GM18909 (cell line): Measurements from ENCODE around the gene DPY19L2.
A peak's percentile ranks its signal among the peaks of the same experiment; 100 is the strongest.
"Not testable (repeated sequence)": the region's sequence is repeated elsewhere in the genome, so short reads cannot be mapped to it uniquely, and the experiment has no call there.

ENCODE experiments used
- ATAC-seq: cut with Tn5 transposase; IDR thresholded peaks from one replicate; pipeline ENCODE4 v1.9.1; 2021; ENCODE audit warnings: mild to moderate bottlenecking; ENCODE audit not compliant: unreplicated experiment, poor library complexity

Gene DPY19L2

DNA sequence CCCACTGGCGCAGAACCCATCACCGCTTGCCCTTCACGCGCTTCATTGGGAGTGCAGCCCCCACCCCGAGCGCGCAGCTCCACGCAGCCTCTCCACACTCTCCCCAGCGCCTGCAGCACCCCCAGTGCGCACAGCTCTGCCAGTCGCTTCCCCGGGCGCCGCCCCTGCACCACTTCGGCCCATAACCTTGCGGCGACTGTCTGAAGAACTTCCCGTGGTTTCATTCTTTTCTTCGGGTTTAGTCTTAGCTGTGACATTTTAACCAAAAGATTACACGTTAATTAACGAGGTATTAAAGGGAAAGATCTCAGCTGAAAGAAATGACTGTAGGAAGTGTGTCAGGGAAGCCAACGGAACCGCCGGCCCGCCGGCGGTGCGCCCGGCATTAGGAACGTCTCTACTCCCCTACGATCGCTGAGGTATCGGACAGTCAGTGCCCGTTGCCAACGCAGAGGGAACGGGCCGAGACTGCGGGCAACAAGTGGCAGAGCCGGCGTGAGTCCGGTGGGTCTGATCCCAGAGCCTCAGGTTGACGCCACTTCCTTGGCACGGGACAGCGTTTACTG is 590 bp upstream of the DPY19L2 start:
- ATAC-seq: peak; percentile 65

DNA sequence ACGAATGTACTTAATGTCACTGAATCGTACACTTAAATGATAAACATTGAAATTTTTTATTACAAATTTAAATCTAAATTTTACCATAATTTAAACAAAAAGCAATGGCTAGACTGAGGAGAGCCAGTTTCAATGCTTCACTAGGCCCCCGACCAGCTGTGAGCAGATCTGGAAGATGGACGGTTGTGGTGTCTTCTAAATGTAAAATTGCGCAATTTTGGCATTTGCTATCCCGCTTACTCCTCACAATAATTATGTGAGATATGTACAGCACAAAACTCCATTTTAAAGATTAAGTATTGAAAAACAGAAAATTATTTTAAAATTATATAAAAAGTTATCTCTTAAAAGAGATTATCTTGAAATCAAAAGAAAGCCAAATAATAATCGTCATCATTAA is 5.3 kb downstream of the DPY19L2 start:
- ATAC-seq: not testable (repeated sequence)

DNA sequence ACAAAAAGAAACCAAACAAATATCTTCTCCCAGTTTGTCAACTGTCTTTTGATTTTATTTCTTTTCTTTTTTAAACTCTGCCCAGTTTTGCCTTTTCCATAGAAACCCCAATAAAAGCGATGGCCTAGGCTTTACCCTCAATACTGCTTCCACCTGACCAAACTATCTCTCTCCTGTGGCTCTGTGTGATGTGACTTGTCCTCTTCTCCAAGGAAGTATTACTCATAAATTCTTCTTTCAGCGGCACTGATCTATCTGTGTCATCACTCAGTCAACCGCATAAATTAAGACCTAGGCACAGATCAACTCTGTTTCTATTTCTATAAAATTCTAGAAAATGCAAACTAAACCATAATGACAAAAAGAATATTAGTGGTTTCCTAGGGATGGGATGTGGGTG is 9.8 kb downstream of the DPY19L2 start:
- not testable (repeated sequence) for ATAC-seq

DNA sequence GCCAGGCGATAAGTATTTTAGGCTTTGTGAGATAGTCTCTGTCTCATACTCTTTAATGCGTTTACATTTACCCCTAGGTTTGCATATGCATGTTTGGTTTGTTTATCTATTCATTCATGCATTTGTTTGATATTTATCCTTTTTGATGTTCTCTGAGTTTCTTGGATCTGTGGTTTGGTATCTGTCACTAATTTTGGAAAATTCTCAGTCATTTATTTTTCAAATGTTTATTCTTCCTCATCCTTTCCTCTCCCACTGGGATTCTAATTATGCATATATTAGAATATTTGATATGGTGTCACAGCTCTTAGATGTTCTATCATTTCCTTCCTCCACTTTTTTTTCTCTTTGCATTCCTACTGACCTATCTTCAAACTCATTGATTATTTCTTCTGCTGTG is 11.9 kb downstream of the DPY19L2 start:
- not testable (repeated sequence) for ATAC-seq

DNA sequence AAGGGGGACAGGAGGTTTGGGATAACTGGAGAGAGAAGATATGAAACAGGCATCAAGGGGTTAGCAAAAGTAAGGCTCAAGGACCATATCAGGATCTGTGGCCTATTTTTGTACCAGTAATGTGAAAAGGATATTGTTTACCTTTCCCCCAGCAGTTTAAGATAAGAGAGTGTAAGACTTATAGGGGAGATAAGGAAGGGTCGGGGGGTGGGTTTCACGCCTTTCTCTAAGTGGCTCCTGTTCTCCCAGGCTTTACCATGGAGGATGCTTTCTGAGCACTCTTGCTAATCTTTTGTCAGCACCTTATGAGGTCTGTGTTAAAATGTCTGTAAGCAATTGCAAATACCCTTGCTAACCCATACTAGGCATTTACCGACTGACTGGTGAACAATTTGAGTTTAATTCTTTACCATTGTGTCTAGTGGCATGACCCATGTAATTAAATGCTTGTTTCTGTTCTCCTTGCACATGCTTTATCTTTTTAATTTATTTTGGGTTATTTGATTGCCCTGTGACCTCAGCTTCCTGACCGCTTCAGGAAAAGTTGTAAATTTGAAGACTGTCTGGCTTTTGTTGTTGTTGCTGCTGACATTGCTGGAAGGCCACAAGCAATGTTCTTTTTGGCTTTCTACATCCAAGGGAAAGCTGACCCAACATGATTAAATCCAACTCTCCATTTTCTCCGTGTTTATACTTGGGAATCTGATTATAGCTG is 12.6 kb downstream of the DPY19L2 start:
- ATAC-seq: not testable (repeated sequence)

DNA sequence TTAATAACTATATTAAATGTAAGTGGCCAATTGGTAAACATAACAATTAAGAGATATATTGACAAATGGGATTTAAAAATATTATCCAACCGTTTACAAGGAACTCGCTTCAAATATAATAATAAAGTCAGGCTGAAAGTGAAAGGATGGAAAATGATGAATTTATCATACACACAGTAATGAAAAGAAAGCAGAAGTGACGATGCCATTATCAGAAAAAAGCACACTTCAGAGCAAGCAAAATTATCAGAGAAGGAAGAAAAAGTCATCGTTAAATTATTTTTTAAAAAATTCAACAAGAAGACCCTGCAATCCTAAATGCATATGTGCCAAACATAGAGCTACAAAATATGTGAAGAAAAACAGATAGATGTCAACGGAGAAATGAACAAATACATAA is 13.8 kb downstream of the DPY19L2 start:
- ATAC-seq: not testable (repeated sequence)

DNA sequence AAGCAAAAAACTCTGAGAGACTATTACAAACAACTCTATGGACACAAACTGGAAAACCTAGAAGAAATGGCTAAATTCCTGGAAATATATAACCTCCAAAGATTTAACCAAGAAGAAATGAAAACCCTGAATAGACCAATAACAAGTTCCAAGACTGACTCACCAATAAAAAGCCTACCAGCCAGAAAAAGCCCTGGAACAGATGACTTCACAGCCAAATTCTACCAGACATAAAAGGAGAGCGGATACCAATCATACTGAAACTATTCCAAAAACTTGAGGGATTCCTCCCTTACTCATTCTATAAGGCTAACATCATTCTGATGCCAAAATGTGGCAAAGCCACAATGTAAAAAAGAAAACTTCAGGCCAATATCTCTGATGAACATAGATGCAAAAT is 18.8 kb downstream of the DPY19L2 start:
- not testable (repeated sequence) for ATAC-seq

DNA sequence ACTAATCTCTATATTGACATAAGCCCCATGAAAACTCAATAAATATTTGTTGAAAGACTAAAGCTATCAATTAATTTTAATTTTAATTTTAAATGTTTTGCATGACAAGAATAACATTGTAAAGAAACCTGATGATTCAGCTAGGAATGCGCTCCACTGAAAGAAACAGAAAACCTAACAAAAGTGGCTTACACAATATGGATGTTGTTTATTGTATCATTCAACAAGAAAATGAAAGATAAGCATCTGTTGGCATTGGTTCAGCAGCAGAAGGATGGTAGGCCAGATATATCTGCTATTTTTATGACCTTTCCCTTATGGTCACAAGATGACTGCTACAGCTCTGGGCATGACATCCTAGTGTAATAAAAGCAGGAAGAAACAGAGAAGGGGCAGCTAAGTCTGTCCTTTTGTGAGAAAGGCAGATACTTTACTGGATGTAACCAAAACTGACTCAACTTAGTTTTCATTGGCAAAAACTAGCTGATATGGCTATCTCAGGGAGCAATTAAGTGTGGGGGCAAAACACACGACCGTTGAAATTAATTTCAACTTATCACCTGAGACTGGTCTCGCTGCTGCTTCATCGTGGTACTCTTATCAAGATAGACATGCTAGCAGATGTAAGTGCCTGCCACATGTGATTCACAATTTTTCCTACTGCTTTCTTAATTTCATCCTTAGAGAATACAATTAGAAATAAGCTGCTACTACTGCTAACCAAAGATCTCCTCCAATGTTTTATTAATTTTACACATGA is 24.7 kb downstream of the DPY19L2 start:
- not testable (repeated sequence) for ATAC-seq

DNA sequence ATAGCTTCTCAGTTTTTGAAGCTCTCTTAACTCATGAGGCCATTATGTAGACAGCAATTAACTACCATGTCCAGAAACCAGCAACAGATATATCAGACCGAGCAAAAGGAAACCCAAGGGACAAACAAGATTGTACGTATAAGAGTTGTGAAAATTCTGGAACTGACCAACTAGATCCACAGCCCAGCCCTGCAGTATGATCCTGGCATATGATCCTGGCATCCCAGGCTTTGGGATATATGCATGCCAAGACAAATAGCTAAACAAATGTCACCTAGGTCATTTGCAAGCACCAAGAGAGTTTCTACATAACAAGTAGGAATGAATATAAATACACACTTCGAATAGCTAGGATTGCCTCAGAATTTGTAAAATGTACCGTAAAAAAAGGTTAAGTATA is 44.0 kb downstream of the DPY19L2 start:
- ATAC-seq: not testable (repeated sequence)

DNA sequence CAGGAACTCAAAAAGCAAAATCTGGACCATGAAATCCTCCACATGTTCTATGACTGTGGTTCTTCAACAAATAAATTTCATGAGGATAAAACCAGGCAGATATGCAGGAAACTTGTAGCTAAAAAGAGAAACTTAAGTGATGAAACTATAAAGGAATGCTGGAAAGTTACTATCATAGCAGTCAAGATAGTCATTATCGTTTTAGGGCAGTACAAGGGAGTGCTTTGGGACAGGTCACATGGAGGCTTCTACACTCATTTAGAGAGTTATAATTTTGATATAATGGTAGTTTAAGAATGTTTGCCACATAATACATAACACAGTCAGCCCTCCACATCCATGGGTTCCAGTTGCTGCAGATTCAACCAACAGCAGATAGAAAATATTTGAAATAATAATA is 52.7 kb downstream of the DPY19L2 start:
- not testable (repeated sequence) for ATAC-seq

DNA sequence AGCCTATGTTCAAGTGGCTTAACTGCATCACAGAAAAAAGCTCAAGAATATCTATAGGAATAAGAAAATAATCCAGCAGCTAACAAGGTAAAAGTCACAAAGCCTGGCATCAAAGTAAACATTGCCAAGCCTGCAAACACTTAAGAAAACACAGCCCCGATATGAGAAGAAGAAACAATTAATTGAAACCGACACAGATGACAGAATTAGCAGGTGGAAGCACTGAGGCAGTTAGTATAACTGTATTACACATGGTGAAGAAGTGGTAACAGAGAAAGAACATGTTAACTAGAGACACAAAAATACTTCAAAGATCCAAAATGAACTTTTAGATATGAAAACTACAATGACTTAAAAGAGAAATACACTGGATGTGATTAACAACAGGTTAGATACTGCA is 57.0 kb downstream of the DPY19L2 start:
- ATAC-seq: not testable (repeated sequence)

DNA sequence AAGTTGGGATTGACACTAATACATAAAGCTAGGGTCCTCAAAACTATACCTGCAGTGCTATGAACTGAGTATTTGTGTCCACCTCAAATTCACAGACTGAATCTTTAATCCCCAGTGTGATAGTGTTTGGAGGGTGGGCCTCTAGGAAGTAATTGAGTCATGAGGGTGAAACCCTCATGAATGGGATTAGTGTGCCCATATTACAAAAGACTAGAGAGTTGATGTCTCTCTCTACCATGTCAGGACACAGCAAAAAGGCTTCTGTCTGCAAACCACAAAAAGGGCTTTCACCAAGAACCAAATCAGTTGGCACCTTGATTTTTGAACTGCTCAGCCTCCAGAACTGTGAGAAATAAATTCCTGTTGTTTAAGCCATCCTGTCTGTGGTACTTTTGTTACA is 59.0 kb downstream of the DPY19L2 start:
- not testable (repeated sequence) for ATAC-seq

DNA sequence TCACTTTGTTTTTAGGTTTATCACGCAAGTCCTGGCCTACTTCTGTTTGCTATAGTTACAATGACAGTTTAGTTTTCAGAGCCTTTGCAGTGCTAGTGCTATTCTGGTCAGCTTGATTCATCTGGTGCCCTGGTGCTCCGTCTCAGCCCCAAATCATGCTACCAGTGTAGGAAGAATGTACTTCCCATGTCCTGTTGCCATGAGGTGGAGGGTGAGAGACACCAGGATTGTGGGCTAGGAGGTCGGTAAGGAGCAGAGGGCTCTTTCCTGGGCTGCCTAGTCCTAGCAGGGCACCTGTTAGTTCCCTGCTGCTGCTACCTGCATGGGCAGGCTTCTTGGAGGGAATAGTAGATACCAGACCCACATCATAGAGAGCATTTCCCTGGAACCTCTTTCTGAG is 63.3 kb downstream of the DPY19L2 start:
- not testable (repeated sequence) for ATAC-seq

DNA sequence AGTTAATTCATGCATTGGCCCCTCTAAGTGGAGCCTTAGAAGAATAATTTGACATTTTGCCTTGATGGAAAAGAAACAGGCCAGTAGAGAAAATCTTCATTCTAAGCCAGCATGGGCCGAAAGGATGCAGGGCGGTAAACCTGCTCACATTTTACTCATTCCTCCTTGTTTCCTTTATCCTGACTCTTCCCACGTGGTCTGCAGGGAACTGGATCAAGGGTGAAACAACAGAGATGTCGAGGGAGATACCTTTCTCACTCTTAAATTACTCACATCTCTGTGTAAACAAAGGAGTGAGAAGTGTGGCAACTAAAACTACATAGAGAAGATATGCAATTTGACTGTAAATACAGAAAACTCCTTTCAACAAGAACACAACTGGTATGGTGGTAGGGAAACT is 73.5 kb downstream of the DPY19L2 start:
- ATAC-seq: not testable (repeated sequence)

DNA sequence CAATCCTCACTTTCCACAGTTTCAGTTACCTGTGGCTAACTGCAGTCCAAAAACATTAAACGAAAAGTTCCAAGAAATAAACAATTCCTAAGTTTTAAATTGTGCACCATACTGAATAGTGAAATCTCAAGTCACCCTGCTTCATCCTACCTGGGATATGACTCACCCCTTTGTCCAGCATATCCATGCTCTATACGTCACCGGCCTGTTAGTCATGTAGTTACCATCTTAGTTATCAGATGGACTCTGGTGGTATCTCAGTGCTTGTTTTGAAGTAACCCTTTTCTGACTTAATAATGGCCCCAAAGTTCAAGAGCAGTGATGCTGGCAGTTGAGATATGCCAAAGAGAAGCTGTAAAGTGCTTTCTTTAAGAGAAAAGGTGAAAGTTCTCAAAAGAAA is 83.9 kb downstream of the DPY19L2 start:
- not testable (repeated sequence) for ATAC-seq

DNA sequence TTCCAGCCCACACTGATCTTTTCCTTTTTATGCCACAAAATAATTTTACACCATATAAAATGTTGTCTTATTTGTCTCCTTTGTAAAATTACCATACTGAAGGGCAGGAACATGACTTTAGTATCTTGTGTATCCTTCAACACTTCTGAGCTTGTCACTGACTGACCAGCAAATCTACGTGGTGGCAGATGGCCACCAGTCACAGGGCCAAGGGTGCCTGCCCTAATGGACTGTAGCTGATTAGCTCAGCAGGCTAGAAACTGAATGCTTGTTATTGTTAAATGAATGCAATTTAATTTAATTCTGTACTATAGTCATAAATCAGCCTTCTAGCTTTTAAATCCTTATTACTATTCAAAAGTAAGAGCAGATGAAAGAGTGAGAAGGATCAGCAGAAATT is 85.0 kb downstream of the DPY19L2 start:
- not testable (repeated sequence) for ATAC-seq

DNA sequence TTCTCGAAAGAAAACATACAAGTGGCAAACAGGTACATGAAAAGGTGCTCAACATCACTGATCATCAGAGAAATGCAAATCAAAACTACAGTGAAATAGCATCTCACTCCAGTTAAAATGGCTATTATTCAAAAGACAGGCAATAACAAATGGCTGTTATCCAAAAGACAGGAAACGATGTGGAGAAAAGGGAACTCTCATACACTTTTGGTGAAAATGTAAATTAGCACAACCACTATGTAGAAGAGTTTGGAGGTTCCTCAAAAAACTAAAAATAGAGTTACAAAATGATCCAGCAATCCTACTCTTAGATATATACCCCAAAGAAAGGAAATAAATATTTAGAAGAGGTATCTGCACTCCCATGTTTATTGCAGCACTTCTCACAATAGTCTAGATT is 90.7 kb downstream of the DPY19L2 start:
- ATAC-seq: not testable (repeated sequence)

DNA sequence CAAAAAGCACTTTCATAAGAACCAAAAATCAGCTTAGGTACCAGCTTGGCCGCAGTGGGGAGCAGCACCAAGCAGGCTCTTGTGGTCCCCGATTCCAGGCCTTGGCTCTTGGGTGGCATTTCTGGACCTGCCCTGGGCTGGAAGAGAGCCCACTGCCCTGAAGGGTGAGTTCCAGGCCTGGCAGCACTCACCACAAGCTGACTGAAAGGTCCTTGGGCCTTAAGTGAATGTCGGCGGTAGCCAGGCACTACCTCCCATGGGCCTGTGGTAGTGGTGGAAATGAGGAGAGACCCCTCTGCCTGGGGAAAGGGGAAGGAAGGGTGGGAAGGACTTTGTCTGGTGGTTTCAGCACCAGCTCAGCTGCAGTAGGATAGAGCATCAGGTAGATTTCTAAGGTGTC is 96.3 kb downstream of the DPY19L2 start:
- ATAC-seq: not testable (repeated sequence)

DNA sequence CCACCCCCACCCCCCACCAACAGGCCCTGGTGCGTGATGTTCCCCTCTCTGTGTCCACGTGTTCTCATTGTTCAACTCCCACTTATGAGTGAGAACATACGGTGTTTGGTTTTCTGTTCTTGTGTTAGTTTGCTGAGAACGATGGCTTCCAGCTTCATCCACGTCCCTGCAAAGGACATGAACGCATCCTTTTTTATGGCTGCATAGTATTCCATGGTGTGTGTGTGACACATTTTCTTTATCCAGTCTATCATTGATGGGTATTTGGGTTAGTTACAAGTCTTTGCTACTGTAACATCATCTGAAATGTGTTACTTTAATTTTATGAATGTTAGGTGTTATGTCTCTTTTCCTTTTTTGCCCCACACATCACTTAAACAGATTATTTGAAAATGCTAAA is 109.8 kb downstream of the DPY19L2 start:
- not testable (repeated sequence) for ATAC-seq

DNA sequence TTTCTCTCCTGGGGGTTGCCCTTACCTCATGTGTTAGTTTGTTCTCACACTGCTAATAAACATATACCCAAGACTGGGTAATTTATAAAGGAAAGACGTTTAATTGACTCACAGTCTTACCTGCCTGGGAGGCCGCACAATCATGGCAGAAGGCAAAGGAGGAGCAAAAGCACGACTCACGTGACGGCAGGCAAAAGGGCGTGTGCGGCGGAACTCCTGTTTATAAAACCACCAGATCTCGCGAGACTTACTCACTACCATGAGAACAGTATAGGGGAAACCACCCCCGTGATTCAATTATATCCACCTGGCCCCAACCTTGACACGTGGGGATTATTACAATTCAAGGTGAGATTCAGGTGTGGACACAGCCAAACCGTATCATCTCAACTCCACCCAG is 116.9 kb downstream of the DPY19L2 start:
- not testable (repeated sequence) for ATAC-seq

DNA sequence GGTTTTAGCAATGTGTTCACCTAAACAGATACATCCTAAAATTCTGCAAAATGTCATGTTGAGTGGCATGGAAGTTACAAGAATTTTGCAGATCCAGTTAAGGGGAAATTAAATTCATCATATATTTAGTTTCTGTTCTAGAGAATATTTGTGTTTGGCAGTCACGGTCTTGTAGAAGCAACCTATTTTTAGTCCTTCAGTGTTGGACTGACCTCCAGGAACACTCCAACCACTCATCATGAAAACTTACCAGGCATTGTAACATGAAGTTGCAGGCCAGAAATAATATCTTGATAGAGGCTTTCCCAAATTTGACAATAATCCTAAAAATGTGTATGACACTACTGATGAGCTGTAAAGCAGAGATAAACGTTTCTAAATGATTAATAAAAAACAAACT is 119.3 kb downstream of the DPY19L2 start:
- not testable (repeated sequence) for ATAC-seq
